ENCODE results near the gene CEP20.
"Not testable (repeated sequence)": the region's sequence is repeated elsewhere in the genome, so short reads cannot be mapped to it uniquely, and the experiment has no call there.

Gene CEP20

DNA sequence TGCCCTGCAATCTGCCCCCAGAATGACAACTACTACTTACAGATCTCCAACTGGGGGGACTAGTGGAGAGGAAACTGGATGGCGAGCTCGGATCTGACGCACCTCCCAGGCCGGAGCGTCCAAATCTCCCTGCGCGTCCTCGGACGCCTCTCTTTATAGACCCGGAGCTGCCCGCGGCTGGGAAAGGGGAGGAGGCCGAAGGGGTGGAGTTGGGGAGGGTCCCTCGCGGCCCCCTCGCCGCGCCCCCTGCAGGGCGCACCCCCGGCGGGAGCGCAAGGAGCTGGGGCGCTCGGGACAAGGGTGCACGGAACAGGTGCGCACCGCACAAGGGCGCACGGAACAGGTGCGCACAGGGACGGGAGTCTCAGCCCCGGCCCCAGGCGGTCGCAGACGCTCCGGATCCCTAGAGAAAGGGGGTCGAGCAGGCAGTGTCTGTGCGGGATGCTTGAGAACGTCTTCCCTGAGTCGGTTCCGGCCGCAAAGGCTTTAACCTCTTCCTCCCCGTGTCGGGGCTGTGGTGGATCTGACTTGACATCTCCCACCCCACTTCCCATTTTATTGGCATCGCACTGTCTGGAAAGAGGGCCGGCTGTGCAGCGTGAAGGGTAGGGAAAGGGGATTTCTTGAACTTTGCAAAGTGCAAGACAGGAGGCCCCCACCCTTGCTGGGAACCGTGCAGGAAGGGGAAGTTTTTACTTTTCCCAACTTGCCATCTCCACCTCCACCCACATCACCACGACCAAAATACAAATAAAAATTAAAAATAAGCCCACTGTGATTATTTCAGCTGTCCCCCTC is 31.3 kb downstream of the CEP20 start, which contains the start of gene MYH11:
Gene MYH11, minus strand, starts transcription at position 128 of the 798 bp plus-strand sequence. CDS start 18,776 bp downstream, outside the sequence.
- DNase-seq = no peak

DNA sequence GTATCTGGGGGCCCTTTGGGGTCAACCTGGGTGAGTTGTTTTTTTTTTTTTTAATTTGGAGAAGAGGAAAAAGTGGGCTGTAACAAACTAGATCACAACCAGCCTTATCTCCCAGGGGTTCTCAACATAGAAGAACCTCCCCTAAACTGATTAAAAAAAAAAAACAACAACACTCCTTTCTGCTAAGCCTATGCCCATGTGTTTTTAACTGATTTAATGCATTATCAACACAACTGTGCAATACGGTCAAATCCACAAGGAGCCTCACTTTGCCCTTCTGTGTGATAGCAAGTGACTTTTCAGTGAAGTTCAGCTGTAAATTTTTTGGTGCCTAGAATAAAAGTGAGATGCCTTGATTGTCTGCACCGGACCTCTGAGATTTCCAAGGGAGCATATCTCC is 32.2 kb downstream of the CEP20 start:
- no peak for DNase-seq

DNA sequence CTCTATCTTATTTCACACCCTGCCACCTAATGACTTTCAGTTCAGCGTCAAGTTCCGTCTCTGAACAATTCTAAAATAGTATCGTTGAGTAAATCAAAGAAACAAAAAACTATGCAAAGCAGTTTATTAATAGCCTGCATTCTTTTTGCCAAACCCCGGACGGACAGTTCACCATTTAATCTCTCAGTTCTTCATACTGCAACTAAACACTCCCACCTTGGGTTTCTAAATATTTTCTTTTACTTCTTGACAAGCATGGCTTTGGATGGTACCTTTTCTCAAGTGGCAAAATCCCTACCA is 32.7 kb downstream of the CEP20 start:
- no peak for DNase-seq

GRCh38 chr16:15854906-15855703 is 33.3 kb downstream of the CEP20 start:
- DNase-seq = no peak

DNA sequence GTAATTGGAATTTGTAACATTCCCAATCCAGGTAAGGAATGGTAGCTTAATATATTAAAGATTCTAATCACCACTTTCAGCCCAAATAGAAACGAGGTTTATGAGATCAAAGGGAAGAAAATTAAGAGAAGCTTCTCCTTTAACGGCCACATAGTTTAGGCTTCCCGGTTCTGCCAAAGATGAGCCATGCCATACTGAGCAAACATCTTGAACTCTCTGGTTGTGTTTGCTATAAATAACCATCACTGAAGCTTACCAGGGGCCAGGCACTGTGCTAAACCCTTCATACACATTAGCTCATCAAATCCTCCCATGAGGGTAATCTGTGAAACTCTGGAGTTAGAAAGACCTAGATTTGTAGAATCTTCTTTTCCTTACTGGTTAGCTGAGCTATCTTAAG is 34.3 kb downstream of the CEP20 start:
- no peak for DNase-seq

DNA sequence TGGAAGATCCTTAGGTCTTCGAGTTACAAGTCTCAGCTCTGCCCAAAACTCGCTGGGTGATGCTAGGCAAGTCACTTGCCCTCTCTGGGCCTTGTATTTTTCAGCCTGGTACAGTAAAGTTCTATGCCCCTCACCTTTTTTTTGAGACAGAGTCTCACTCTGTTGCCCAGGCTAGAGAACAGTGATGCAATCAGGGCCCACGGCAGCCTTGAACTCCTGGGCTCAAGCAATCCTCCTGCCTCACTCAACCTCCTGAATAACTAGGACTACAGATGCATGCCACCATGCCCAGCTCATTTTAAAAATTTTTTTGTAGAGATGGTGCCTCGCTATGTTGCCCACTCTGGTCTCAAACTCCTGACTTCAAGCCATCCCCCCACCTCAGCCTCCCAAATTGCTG is 35.4 kb downstream of the CEP20 start:
- DNase-seq = no peak

- DNase-seq = not testable (repeated sequence)
These were observed 37.8 kb downstream of the CEP20 start for GRCh38 chr16:15850555-15850954.

GRCh38 chr16:15849209-15849981 is 39.0 kb downstream of the CEP20 start:
- DNase-seq = no peak

DNA sequence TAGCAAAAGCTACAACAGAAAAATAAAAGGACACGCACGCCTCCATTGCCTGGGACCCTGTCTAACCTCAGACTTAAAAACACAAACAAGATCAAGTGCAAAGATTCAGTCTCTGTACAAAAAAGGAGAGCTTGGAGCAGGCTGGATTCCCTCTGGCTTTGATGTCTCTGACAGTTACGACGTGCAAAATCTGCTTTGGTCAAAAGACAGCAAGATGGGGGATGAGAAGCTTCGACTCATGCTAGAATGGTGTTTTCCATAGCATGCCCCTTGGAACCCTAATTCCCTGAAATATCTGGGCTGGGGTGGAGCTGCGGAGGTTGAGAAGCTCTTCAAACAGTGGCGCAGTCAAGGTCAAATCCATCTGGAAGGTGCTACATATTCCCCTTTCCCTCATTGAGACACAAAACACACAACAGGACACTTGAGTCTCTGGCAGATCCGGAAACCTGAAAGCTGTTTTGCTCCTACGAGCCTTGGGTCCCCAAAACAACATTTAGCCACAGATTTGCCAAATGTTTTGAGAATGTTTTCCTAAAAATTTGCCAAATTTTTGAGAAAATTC is 40.7 kb downstream of the CEP20 start:
- no peak for DNase-seq

DNA sequence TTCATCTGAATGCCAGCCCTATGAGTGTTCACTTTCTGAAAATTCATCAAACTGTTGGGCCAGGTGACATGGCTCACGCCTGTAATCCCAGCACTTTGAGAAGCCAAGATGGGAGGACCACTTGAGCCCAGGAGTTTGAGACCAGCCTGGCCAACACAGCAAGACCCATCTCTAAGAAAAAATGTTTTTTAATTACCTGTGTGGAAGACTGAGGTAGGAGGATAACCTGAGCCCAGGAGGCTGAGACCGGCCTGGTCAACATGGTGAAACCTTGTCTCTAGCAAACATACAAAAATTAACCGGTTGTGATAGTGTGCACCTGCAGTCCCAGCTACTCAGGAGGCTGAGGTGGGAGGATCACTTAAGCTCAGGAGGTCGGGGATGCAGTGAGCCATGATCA is 41.9 kb downstream of the CEP20 start:
- no peak for DNase-seq

DNA sequence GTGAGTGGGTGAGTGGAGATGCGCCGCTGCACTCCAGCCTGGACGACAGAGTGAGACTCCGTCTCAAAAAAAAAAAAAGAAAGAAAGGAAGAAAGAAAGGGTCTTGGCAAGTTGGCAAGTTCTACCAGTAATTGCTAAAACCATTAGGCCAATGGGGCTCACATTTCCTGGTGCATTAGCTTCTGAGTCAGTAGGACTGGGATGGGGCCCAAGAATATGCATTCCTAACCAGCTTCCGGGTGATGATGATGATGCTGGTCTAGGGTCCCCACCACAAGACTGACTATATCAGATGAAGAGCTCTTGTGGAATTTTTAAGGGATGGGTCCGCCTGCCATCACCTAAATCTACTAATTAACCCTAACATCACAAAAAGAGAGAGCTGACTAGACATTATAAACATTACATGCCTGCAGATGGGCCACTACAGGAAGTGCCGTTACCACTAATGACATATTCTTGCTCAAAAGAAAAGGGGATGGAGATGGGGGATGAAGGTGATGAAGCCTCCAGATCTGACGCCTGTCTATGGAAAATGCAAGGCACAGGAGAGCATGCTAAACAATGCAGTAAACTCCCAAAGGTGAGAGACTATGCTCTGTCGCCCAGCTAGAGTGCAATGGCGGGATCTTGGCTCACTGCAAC is 44.6 kb downstream of the CEP20 start:
- DNase-seq = no peak

GRCh38 chr16:15839204-15839603 is 49.2 kb downstream of the CEP20 start:
- not testable (repeated sequence) for DNase-seq

DNA sequence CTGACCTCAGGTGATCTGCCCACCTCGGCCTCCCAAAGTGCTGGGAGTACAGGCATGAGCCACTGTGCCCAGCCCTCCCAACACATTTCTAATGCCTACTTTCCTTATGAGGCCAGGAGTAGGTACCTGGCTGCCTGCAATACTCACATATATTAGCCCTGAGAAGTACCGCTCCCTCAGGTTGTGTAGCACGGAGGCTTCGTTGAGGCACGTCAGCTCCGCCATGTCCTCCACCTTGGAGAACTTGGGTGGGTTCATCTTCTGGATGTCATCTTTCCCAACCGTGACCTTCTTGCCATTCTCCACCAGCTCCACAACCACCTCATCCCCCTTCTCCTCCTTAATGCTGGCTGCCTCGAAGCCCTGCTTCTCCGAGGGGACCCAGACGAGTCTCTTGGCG is 50.6 kb downstream of the CEP20 start:
- DNase-seq = no peak

- DNase-seq = no peak
These were observed 51.3 kb downstream of the CEP20 start for GRCh38 chr16:15836965-15837611.

- DNase-seq = no peak
These were observed 52.3 kb downstream of the CEP20 start for GRCh38 chr16:15836074-15836473.

GRCh38 chr16:15835136-15835878 is 53.1 kb downstream of the CEP20 start:
- no peak for DNase-seq

- no peak for DNase-seq
These were observed 53.9 kb downstream of the CEP20 start for GRCh38 chr16:15834502-15834901.

GRCh38 chr16:15833541-15833940 is 54.9 kb downstream of the CEP20 start:
- no peak for DNase-seq

DNA sequence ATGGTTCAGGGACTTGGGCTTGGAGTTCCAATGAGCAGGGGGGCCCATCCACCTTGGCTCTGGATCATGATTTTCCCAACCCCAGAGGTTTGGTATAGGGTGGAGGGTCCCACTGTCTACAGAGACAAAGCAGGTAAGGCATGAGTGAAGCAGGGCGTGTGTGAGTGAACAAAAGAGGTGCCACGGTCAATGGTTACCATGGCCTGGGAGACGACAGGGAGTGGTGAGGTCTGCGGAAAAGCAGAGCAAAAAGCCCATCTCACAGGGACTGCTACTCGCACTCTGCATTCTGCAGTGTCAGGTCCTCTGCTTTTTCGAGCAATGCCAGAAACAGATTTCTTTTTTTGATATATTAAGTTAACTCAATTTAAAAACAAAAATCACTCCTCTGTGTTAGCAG is 56.2 kb downstream of the CEP20 start:
- no peak for DNase-seq

DNA sequence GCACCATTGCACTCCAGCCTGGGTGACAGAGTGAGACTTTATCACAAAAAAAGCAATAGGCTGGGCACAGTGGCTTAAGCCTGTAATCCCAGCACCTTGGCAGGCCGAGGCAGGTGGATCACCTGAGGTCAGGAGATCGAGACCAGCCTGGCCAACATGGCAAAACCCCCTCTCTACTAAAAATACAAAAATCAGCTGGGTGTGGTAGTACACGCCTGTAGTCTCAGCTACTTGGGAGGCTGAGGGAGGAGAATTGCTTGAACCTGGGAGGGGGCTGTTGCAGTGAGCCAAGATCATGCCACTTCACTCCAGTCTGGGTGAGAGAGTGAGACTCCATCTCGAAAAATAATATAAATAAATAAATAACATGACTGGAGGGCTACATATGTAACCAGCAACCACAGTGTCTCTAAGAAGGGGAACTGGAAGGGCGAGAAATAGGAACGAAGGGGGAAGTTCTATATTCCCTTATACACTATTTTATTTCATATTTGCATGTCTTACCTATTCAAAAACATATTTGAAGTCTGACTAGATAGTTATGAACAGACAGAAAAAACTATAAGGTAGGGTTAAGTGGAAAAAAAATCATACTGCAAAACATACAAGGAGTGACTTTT is 57.5 kb downstream of the CEP20 start:
- DNase-seq = no peak

DNA sequence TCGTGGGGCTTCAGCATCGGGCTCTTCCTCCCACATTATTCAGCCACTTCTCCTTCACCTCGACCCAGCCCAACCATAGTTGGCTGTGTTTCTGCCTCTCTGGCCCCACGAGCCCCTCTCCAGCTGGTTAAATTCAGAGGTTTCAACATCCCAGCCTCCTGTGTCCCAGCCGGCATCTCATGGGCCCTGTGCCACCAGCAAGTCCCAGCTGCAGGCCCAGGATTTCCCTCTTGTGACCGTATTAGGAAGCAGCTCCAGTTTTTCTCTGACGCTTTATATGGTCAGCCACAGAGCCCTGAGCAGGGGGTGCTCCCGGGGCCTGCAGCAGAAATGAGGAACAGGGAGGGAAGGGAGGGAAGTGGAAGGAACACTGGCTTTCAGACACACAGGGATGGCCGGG is 58.9 kb downstream of the CEP20 start:
- DNase-seq = no peak

Measured in SW 1271 (cell line).